H1 (cell line): ENCODE results near the gene SERPINE2. TPM values are rescaled to one million over a fixed set of nuclear protein-coding genes. Genes with fewer than 3 reads are reported as not detected.

Experiments used
- CTCF ChIA-PET: fragments of 300-600 bp; sonication (Branson Sonifier 250); formaldehyde crosslinking; loops from one replicate; lab custom pipeline; 2021; ENCODE audit not compliant: partially characterized antibody; lab: Charles Lee
- POLR2A ChIA-PET: fragments of 300-600 bp; sonication (Branson Sonifier 250); formaldehyde crosslinking; loops from one replicate; lab custom pipeline; 2021; ENCODE audit warnings: inconsistent platforms; ENCODE audit not compliant: partially characterized antibody; lab: Charles Lee
- DNase-seq, 2 experiments: peaks; one replicate each; pipeline versions ENCODE4 v3.0.0 to v3.0.0-alpha.2; 2010 to 2022; ENCODE audit warnings: low spot score in 2 of 2, low read depth in 1 of 2, mixed read lengths in 1 of 2
- FAIRE-seq: peaks from 2 replicates; lab custom pipeline; 2011; peaks lifted over from hg19 to GRCh38; lab: Jason Lieb, UNC
- H2AFZ ChIP-seq: 2 replicates; pipeline ENCODE4 v1.8.1; 2012; ENCODE audit warnings: low read length, inconsistent platforms
- H2AK5ac ChIP-seq: 2 replicates; pipeline ENCODE4 v1.6.1; 2013; ENCODE audit warnings: low read depth, low read length
- H2BK120ac ChIP-seq: replicated peaks from 2 replicates; pipeline ENCODE3; 2013; ENCODE audit warnings: low read depth, low read length, inconsistent platforms
- H2BK12ac ChIP-seq: 2 replicates; pipeline ENCODE4 v1.6.1; 2013; ENCODE audit warnings: low read depth, low read length
- H2BK15ac ChIP-seq: 2 replicates; pipeline ENCODE4 v1.6.1; 2013; ENCODE audit warnings: low read length
- H2BK20ac ChIP-seq: 2 replicates; pipeline ENCODE4 v1.6.1; 2013; ENCODE audit warnings: low read length
- H2BK5ac ChIP-seq: 2 replicates; pipeline ENCODE4 v1.6.1; 2013; ENCODE audit warnings: low read depth, low read length
- H3K14ac ChIP-seq: 2 replicates; pipeline ENCODE4 v1.6.1; 2013; ENCODE audit warnings: inconsistent platforms; ENCODE audit not compliant: insufficient read length
- H3K18ac ChIP-seq: 2 replicates; pipeline ENCODE4 v1.6.1; 2013; ENCODE audit warnings: low read length; ENCODE audit errors: extremely low read depth
- H3K23ac ChIP-seq: 2 replicates; pipeline ENCODE4 v1.6.1; 2013; ENCODE audit warnings: inconsistent platforms; ENCODE audit not compliant: insufficient read length
- H3K23me2 ChIP-seq: 2 replicates; pipeline ENCODE4 v1.6.1; 2013; ENCODE audit warnings: low read depth, low read length
- H3K27ac ChIP-seq: 2 replicates; pipeline ENCODE4 v1.6.1; 2011; ENCODE audit warnings: low read depth, low read length, inconsistent platforms
- H3K27me3 ChIP-seq, 4 experiments: replicated peaks in 1 of 4; 1 replicate in 1 of 4; 2 replicates in 3 of 4; pipeline versions ENCODE4 v1.6.1 to v1.8.1; 2011 to 2013; ENCODE audit warnings: low read length in 3 of 4, mild to moderate bottlenecking in 3 of 4, inconsistent platforms in 2 of 4, mixed read lengths in 2 of 4, moderate library complexity in 1 of 4; ENCODE audit not compliant: control insufficient read depth in 3 of 4, insufficient read depth in 3 of 4; ENCODE audit errors: extremely low read depth in 1 of 4
- H3K36me3 ChIP-seq, 4 experiments: 2 replicates each; pipeline versions ENCODE4 v1.6.1 to v1.8.1; 2011 to 2013; ENCODE audit warnings: mild to moderate bottlenecking in 4 of 4, low read length in 3 of 4, moderate library complexity in 2 of 4, control low read depth in 1 of 4, inconsistent platforms in 1 of 4; ENCODE audit not compliant: insufficient read depth in 4 of 4, control insufficient read depth in 2 of 4
- H3K4ac ChIP-seq: replicated peaks from 2 replicates; pipeline ENCODE3; 2013; ENCODE audit warnings: low read length, low read depth, mixed read lengths, inconsistent platforms; ENCODE audit not compliant: insufficient read length
- H3K4me1 ChIP-seq, 4 experiments: replicated peaks in 1 of 4; 1 replicate in 1 of 4; 2 replicates in 3 of 4; pipeline versions ENCODE4 v1.6.1 to v1.8.1; 2011 to 2013; ENCODE audit warnings: low read length in 3 of 4, inconsistent platforms in 2 of 4, mixed read lengths in 1 of 4; ENCODE audit not compliant: insufficient read depth in 4 of 4, control insufficient read depth in 3 of 4
- H3K4me2 ChIP-seq, 2 experiments: 2 replicates each; pipeline versions ENCODE4 v1.6.1 to v1.8.1; 2011 to 2013; ENCODE audit warnings: low read depth in 2 of 2, low read length in 2 of 2, control low read depth in 1 of 2, inconsistent platforms in 1 of 2, mild to moderate bottlenecking in 1 of 2; ENCODE audit not compliant: insufficient read depth in 1 of 2
- H3K4me3 ChIP-seq, 4 experiments: fragments of 200-600, 300-600 bp in 1 of 4; sonication (generic), shearing (Covaris generic), sonication (Bioruptor Twin) in 1 of 4; 2 replicates each; pipeline versions ENCODE4 v1.5.1 to v1.8.1; 2011 to 2016; ENCODE audit warnings: low read length in 4 of 4, low read depth in 3 of 4, control low read depth in 2 of 4, inconsistent platforms in 2 of 4, mild to moderate bottlenecking in 2 of 4, mixed read lengths in 1 of 4, moderate library complexity in 1 of 4; ENCODE audit not compliant: insufficient read depth in 2 of 4; ENCODE audit errors: extremely low read depth in 1 of 4
- H3K56ac ChIP-seq: replicated peaks from 2 replicates; pipeline ENCODE3; 2013; ENCODE audit warnings: low read depth, mild to moderate bottlenecking, mixed read lengths, low read length, inconsistent platforms; ENCODE audit not compliant: insufficient read length
- H3K79me1 ChIP-seq: 2 replicates; pipeline ENCODE4 v1.6.1; 2013; ENCODE audit warnings: low read depth, low read length, control low read depth
- H3K79me2 ChIP-seq, 2 experiments: 2 replicates each; pipeline versions ENCODE4 v1.6.1 to v1.8.1; 2012 to 2013; ENCODE audit warnings: low read length in 2 of 2, mild to moderate bottlenecking in 2 of 2, inconsistent platforms in 1 of 2; ENCODE audit not compliant: insufficient read depth in 2 of 2, control insufficient read depth in 1 of 2
- H3K9ac ChIP-seq, 4 experiments: replicated peaks in 1 of 4; 1 replicate in 1 of 4; 2 replicates in 3 of 4; pipeline versions ENCODE4 v1.6.1 to v1.8.1; 2011 to 2013; ENCODE audit warnings: low read depth in 3 of 4, low read length in 3 of 4, control low read depth in 2 of 4, mild to moderate bottlenecking in 2 of 4, moderate library complexity in 2 of 4, inconsistent platforms in 1 of 4; ENCODE audit errors: extremely low read depth in 1 of 4
- H3K9me3 ChIP-seq, 2 experiments: 2 replicates each; pipeline versions ENCODE4 v1.6.1 to v1.8.1; 2012 to 2013; ENCODE audit warnings: mild to moderate bottlenecking in 2 of 2, moderate library complexity in 2 of 2, control low read depth in 1 of 2, inconsistent platforms in 1 of 2, low read depth in 1 of 2, low read length in 1 of 2, mixed read lengths in 1 of 2; ENCODE audit not compliant: insufficient read depth in 2 of 2
- H4K20me1 ChIP-seq, 2 experiments: replicated peaks in 1 of 2; 2 replicates each; pipeline versions ENCODE3 to v1.8.1; 2011 to 2013; ENCODE audit warnings: inconsistent platforms in 2 of 2, low read length in 2 of 2, mild to moderate bottlenecking in 1 of 2; ENCODE audit not compliant: insufficient read depth in 2 of 2, control insufficient read depth in 1 of 2
- H4K5ac ChIP-seq: 2 replicates; pipeline ENCODE4 v1.6.1; 2013; ENCODE audit warnings: low read length, low read depth, mixed read lengths, inconsistent platforms; ENCODE audit not compliant: insufficient read length
- H4K8ac ChIP-seq: 2 replicates; pipeline ENCODE4 v1.8.0; 2013; ENCODE audit warnings: mild to moderate bottlenecking, moderate library complexity, low read length, inconsistent platforms; ENCODE audit not compliant: insufficient read depth; ENCODE audit errors: extremely low read depth
- H4K91ac ChIP-seq: replicated peaks from 2 replicates; pipeline ENCODE3; 2013; ENCODE audit warnings: low read length, mixed read lengths, inconsistent platforms; ENCODE audit not compliant: insufficient read length
- ASH2L ChIP-seq: fragments of 200-600, 300-600 bp; sonication (generic); IDR thresholded peaks from one replicate; pipeline ENCODE4 v1.7.1; 2017; ENCODE audit warnings: low read length
- BRCA1 ChIP-seq: IDR thresholded peaks from 2 replicates; pipeline ENCODE4 v1.6.1; 2012; ENCODE audit warnings: low read depth, low read length, improper control_type of control experiment
- CEBPB ChIP-seq: IDR thresholded peaks from 2 replicates; pipeline ENCODE4 v1.6.1; 2012; ENCODE audit warnings: low read depth, low read length
- CHD1 ChIP-seq: IDR thresholded peaks from 2 replicates; pipeline ENCODE4 v1.6.1; 2012; ENCODE audit warnings: low read depth, low read length, improper control_type of control experiment
- GABPA ChIP-seq: IDR thresholded peaks from 2 replicates; pipeline ENCODE4 v1.6.1; 2011; ENCODE audit warnings: mild to moderate bottlenecking, low read length, moderate library complexity, borderline replicate concordance; ENCODE audit not compliant: insufficient read depth
- HDAC2 ChIP-seq, 2 experiments: fragments of 300-600 bp in 1 of 2; sonication (generic) in 1 of 2; IDR thresholded peaks; 2 replicates each; pipeline ENCODE4 v1.6.1; 2011 to 2012; ENCODE audit warnings: low read depth in 2 of 2, low read length in 2 of 2, mild to moderate bottlenecking in 2 of 2, moderate library complexity in 2 of 2, borderline replicate concordance in 1 of 2, inconsistent platforms in 1 of 2
- JUN ChIP-seq: IDR thresholded peaks from 2 replicates; pipeline ENCODE4 v1.6.1; 2011; ENCODE audit warnings: low read depth, mild to moderate bottlenecking, improper control_type of control experiment, low read length
- NANOG ChIP-seq: IDR thresholded peaks from 2 replicates; pipeline ENCODE4 v1.6.1; 2011; ENCODE audit warnings: low read length, low read depth, mild to moderate bottlenecking, inconsistent platforms; ENCODE audit not compliant: insufficient read depth, poor library complexity, severe bottlenecking
- POLR2AphosphoS5 ChIP-seq: IDR thresholded peaks from 2 replicates; pipeline ENCODE4 v1.6.1; 2011; ENCODE audit warnings: low read depth, low read length
- RBBP5 ChIP-seq: IDR thresholded peaks from 2 replicates; pipeline ENCODE4 v1.7.1; 2012; ENCODE audit warnings: low read depth, mild to moderate bottlenecking, inconsistent platforms, low read length, moderate library complexity, borderline replicate concordance
- SIRT6 ChIP-seq: IDR thresholded peaks from one replicate; pipeline ENCODE4 v1.7.1; 2012; ENCODE audit warnings: low read length, inconsistent platforms
- YY1 ChIP-seq: IDR thresholded peaks from 2 replicates; pipeline ENCODE4 v1.6.1; 2011; ENCODE audit warnings: low read depth, mild to moderate bottlenecking, low read length
- WGBS, 2 experiments: shearing (Covaris generic) in 1 of 2; methylation state at CpG; one replicate each; pipeline versions ENCODE4 v1.1.6 to v1.1.7; 2013 to 2015; ENCODE audit warnings: low lambda C conversion rate in 2 of 2, mixed read lengths in 2 of 2, inconsistent platforms in 1 of 2, low coverage in 1 of 2, missing lambda C conversion rate in 1 of 2; ENCODE audit not compliant: insufficient replicate concordance in 2 of 2, insufficient coverage in 1 of 2, insufficient read length in 1 of 2; ENCODE audit errors: extremely low coverage in 1 of 2, missing lambda C conversion rate in 1 of 2; 5-methylcytosine and 5-hydroxymethylcytosine counted together
- polyA plus RNA-seq, 7 experiments: library from polyadenylated mRNA; depleted of rRNA in 3 of 7; stranded (reverse) in 5 of 7; unstranded in 2 of 7; fragments of >200 nt in 5 of 7; fragments of 200-250 nt in 2 of 7; gene quantifications; 1 replicate in 5 of 7; 2 replicates in 1 of 7; 4 replicates in 1 of 7; pipeline versions ENCODE4 v1.2.1 to v1.2.3, GENCODE V29; 2011 to 2013; ENCODE audit warnings: missing spikeins in 2 of 7, mixed read lengths in 2 of 7
- total RNA-seq: library from RNA; stranded (reverse); fragmentation: NEBNext Ultra II Directional; extraction: Animal tissue kit (Norgen Biotek cat#: 25700); gene quantifications from 2 replicates; pipeline ENCODE4 v1.2.1, GENCODE V29; 2021
- TF ChIP-seq, protein P1 (sequence below): IDR thresholded peaks from 2 replicates; pipeline ENCODE4 v1.6.1; 2012; ENCODE audit warnings: inconsistent platforms
- TF ChIP-seq, protein P2 (sequence below): IDR thresholded peaks from 2 replicates; pipeline ENCODE4 v1.6.1; 2012; ENCODE audit warnings: inconsistent platforms

The SERPINE2 gene
- total and polyA plus RNA-seq, 2 of the 8 experiments (the other 6 are each of a cell fraction or from before 2014, with no cell fraction given): 26.2 to 76.0 TPM

DNA sequence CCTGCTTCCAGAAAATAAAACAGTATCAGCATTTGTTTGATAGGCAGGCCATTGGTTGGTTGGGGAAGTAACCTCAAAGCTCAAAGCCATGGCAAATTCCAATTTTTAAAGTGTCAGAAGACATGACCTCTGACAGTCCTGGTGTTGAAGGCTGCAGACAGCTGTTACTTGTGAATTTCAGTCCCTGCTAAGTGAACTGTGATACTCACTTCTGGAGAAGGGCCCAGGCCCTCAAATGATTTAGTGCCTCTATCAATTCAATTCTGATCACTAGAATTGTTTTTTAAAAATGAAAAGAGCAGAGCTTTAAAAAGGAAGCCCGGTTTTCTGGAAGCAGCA lies 58.7 kb downstream of the SERPINE2 start:
- Histone ChIP-seq H3K79me1 (no peaks in the 10 kb centered on the region), H4K8ac (no peak overlapping the region), H3K14ac (no peak overlapping the region), H3K79me2 (no peaks in the 10 kb centered on the region), H2BK12ac (no peak overlapping the region), H3K23ac (no peak overlapping the region), H4K20me1 (no peaks in the 10 kb centered on the region), H3K4me1 (no peaks in the 10 kb centered on the region), H3K18ac (no peak overlapping the region), H4K5ac (no peak overlapping the region), H3K4me2 (no peak overlapping the region), H3K4me3 (no peak overlapping the region), H3K27me3 (peaks cover 0 to 1% (median 0%) of the 10 kb centered on the region in 4 experiments; a peak in 1 of 7 replicates), H2BK120ac (no peak overlapping the region), H2BK15ac (no peak overlapping the region), H3K4ac (no peak overlapping the region), H2BK20ac (no peak overlapping the region), H3K36me3 (peaks cover 3 to 20% (median 13%) of the 10 kb centered on the region in 4 experiments; a peak in 7 of 8 replicates), H3K9me3 (no peaks in the 10 kb centered on the region), H2AK5ac (no peak overlapping the region), H2BK5ac (no peak overlapping the region), H3K27ac (no peak overlapping the region), H3K9ac (no peak overlapping the region), H4K91ac (no peak overlapping the region), H3K56ac (no peak overlapping the region), H2AFZ (no peak overlapping the region), H3K23me2 (no peaks in the 10 kb centered on the region)
- no peak for FAIRE-seq
- DNase-seq: no peak
- 82% methylated on average over 1 of the region's 1 CpG; no CpG with 5 or more reads in 1 of the 2 experiments for WGBS, 2 experiments
- ChIA-PET CTCF (interaction anchor here (0.6 to 18.2 kb wide), 9 partner anchors 10 to 706 kb away, joined by 3 to 282 read pairs (median 4); partner anchors contain the start of gene SERPINE2), POLR2A (interaction anchor here (0.6 kb wide), 1 partner anchor 104 kb away, joined by 3 read pairs; no protein-coding TSS in a partner anchor)
- TF ChIP-seq POLR2AphosphoS5: no peak
- no peak for TF ChIP-seq SIRT6
- no peak for TF ChIP-seq HDAC2 (IDR thresholded peaks at IDR 0.05; ENCODE audit: borderline replicate concordance in 1 of 2, low read depth in 2 of 2, low read length in 2 of 2)
- no peak for TF ChIP-seq RBBP5
- no peak for TF ChIP-seq ASH2L
- no peak for TF ChIP-seq GABPA
- TF ChIP-seq BRCA1: no peak
- no peak for TF ChIP-seq YY1
- TF ChIP-seq JUN: no peak
- TF ChIP-seq CHD1: no peak
- TF ChIP-seq, protein P1, sequence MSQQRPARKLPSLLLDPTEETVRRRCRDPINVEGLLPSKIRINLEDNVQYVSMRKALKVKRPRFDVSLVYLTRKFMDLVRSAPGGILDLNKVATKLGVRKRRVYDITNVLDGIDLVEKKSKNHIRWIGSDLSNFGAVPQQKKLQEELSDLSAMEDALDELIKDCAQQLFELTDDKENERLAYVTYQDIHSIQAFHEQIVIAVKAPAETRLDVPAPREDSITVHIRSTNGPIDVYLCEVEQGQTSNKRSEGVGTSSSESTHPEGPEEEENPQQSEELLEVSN: no peak
- TF ChIP-seq, protein P2, sequence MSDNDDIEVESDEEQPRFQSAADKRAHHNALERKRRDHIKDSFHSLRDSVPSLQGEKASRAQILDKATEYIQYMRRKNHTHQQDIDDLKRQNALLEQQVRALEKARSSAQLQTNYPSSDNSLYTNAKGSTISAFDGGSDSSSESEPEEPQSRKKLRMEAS: no peak
- no peak for TF ChIP-seq CEBPB
- TF ChIP-seq NANOG: no peak
